Right atrium auricular region (tissue), 2 donors: ENCODE data around the gene FATE1. TPM values are rescaled to one million over a fixed set of nuclear protein-coding genes. Genes with fewer than 3 reads are reported as not detected.

Experiments
- DNase-seq: peaks from one replicate; pipeline ENCODE4 v3.0.0-alpha.2; 2019; ENCODE audit warnings: low spot score
- H3K27ac ChIP-seq, 2 donors: fragments of 200-600 bp; sonication (generic); 1 replicate in 1 of 2; 2 replicates in 1 of 2; pipeline ENCODE4 v1.5.1; 2016 to 2019
- H3K27me3 ChIP-seq, 2 donors: fragments of 200-600 bp; sonication (generic); one replicate each; pipeline versions ENCODE4 v1.5.1 to v1.6.0; 2017 to 2019
- H3K36me3 ChIP-seq: fragments of 200-600 bp; sonication (generic); one replicate; pipeline ENCODE4 v1.5.1; 2016
- H3K4me1 ChIP-seq, 2 donors: fragments of 200-600 bp; sonication (generic); one replicate each; pipeline versions ENCODE4 v1.5.1 to v1.6.0; 2017 to 2019
- H3K4me3 ChIP-seq, 2 donors: fragments of 200-600 bp; sonication (generic); 1 replicate in 1 of 2; 2 replicates in 1 of 2; pipeline ENCODE4 v1.5.1; 2017 to 2019; ENCODE audit warnings: mild to moderate bottlenecking in 1 of 2, moderate library complexity in 1 of 2
- H3K9me3 ChIP-seq, 2 donors: fragments of 200-600 bp; sonication (generic); one replicate each; pipeline ENCODE4 v1.5.1; 2019
- total RNA-seq, 2 donors: library from RNA; depleted of rRNA; stranded (reverse); fragments of >200 nt; gene quantifications; one replicate each; pipeline ENCODE4 v1.1.0, GENCODE V29; 2016
- TF ChIP-seq, protein P1 (sequence below), 2 donors: fragments of 200-600 bp; sonication (generic); IDR thresholded peaks; one replicate each; pipeline ENCODE4 v1.5.1; 2019; ENCODE audit warnings: antibody characterized with exemption in 2 of 2

Gene FATE1
- total RNA-seq, 2 donors from 2014 or later = not detected

DNA sequence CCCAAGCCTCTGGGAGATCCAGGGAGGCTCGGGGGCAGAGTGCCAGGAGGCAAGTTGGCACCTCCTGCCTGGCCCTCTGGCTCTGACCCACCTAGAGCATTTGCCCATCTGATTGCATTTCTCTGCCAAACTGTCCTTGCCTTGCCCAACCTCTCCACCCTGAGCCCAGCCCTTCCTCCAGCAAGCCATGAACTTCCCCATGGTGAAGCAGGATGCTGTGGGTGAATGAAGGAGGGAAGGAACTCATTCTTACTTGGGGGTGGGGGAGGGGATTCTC, 9.4 kb downstream of the FATE1 start:
- Histone ChIP-seq H3K27ac (no peak overlapping the region), H3K4me1 (peaks cover 0 to 12% of the 10 kb centered on the region in 2 donors), H3K27me3 (no peaks in the 10 kb centered on the region), H3K9me3 (no peaks in the 10 kb centered on the region), H3K36me3 (no peaks in the 10 kb centered on the region), H3K4me3 (no peak overlapping the region)
- TF ChIP-seq, protein P1, sequence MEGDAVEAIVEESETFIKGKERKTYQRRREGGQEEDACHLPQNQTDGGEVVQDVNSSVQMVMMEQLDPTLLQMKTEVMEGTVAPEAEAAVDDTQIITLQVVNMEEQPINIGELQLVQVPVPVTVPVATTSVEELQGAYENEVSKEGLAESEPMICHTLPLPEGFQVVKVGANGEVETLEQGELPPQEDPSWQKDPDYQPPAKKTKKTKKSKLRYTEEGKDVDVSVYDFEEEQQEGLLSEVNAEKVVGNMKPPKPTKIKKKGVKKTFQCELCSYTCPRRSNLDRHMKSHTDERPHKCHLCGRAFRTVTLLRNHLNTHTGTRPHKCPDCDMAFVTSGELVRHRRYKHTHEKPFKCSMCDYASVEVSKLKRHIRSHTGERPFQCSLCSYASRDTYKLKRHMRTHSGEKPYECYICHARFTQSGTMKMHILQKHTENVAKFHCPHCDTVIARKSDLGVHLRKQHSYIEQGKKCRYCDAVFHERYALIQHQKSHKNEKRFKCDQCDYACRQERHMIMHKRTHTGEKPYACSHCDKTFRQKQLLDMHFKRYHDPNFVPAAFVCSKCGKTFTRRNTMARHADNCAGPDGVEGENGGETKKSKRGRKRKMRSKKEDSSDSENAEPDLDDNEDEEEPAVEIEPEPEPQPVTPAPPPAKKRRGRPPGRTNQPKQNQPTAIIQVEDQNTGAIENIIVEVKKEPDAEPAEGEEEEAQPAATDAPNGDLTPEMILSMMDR (IDR thresholded peaks at IDR 0.05) = no peak
- no peak for DNase-seq

DNA sequence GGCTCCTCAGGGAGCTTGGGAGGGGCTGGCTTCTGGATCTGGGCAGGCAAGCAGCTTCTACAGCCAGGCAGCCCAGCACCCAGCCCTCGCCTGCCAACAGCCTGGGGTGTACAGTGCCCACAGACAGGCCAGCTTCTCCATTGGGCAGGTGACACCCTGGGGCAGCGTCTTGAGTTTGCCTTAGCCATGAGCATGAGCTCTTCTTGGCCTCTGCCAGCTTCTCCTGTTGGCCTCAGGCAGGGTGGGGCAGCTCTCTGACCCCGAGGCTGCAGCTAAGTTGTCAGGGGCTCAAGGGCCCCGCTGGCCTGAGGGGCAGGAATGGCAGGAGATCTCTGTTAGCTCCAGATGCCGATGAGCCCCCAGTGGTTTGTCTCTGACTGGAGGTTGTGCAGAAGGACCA, 10.9 kb downstream of the FATE1 start:
- H3K27ac ChIP-seq = no peak overlapping the region
- no peaks in the 10 kb centered on the region for H3K9me3 ChIP-seq
- DNase-seq = no peak
- no peaks in the 10 kb centered on the region for H3K27me3 ChIP-seq
- H3K4me1 ChIP-seq = peaks cover 0 to 12% of the 10 kb centered on the region in 2 donors
- H3K4me3 ChIP-seq = no peak overlapping the region
- TF ChIP-seq, protein P1 (IDR thresholded peaks at IDR 0.05) = no peak
- no peaks in the 10 kb centered on the region for H3K36me3 ChIP-seq

DNA sequence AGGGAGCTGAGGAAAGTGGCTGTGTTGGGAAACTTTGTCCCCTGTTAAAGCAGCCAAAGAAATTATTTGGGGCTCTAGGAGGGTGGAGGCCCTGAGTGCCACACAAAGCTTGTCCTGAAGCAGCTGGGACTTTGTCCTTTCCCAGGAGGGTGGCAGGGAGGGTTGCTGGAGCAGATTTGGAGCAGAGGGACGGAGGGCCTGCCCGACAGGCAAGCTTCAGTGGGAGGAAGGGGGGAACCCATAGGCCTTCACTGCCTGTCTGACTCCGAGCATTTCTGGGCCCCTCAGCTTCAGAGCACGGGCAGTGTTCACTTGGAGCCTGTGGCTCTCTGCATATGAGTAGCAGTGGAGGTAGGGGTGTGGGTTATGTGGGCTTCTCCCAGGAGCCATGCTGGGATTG, 11.5 kb downstream of the FATE1 start:
- Histone ChIP-seq H3K9me3 (no peaks in the 10 kb centered on the region), H3K27ac (no peak overlapping the region), H3K27me3 (no peaks in the 10 kb centered on the region), H3K36me3 (no peaks in the 10 kb centered on the region), H3K4me3 (no peak overlapping the region), H3K4me1 (peaks cover 0 to 12% of the 10 kb centered on the region in 2 donors)
- TF ChIP-seq, protein P1 (IDR thresholded peaks at IDR 0.05) = no peak
- no peak for DNase-seq

DNA sequence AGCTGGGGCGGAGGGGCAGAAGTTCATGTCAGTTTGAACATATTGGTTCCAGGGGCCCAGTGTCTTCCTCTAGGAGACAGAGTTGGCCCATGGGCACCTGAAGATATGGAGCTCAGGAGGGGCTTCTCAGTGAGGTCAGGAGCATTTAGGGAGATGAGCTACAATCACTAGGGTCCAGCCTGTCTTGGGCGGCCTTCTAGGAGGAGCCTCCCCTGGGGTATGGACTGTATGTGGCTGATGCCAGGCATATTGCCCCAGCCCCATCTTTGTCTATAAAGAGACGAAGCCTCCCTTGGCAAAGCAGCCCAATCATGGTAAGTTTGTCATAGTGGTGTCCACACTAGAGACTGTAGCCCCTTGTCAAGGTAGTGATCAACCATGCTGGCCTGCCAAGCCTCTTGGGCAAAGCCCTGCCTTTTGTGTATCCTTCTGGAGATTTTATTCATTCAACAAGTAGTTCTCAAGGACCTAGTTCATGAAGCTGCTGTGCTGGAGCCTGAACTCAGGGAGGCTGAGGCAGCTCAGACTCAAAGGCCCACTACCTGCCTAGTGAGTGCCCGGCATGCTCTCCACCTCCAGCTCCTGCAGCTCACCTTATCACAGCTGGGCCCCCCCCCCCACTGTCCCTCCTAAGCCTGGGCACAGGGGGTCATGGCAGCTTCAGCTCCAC, 13.4 kb downstream of the FATE1 start:
- Histone ChIP-seq H3K4me3 (no peak overlapping the region), H3K36me3 (no peaks in the 10 kb centered on the region), H3K9me3 (no peaks in the 10 kb centered on the region), H3K4me1 (peaks cover 0 to 12% of the 10 kb centered on the region in 2 donors), H3K27ac (no peak overlapping the region), H3K27me3 (no peaks in the 10 kb centered on the region)
- no peak for DNase-seq
- TF ChIP-seq, protein P1 (IDR thresholded peaks at IDR 0.05) = no peak

DNA sequence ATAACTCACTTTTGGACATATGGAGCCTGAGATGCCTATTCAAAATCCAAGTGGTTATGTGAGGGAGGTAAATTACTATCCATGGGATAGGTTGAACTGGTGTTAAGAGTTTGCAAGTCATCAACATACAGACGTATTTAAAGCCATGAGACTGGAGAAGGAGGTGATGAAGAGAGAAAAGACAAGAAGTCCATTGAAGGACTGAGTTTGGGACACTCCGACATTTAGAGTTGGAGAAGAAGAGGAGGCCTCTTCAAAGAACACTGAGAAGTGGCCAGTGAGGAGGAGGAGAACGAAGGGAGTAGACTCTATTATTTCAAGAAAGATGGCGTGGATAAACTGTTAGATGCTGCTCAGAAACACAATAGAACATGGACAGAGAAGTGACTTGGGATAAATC, 18.6 kb downstream of the FATE1 start, which contains the start of gene CNGA2:
Gene CNGA2, plus strand, starts transcription at position 301 of the 400 bp plus-strand sequence. CDS start 3,738 bp downstream, outside the sequence.
- no peaks in the 10 kb centered on the region for H3K27me3 ChIP-seq
- no peaks in the 10 kb centered on the region for H3K9me3 ChIP-seq
- TF ChIP-seq, protein P1 (IDR thresholded peaks at IDR 0.05) = no peak
- no peaks in the 10 kb centered on the region for H3K4me1 ChIP-seq
- no peaks in the 10 kb centered on the region for H3K36me3 ChIP-seq
- H3K4me3 ChIP-seq = no peak within 1 kb of the TSS
- DNase-seq = no peak
- no peak within 1 kb of the TSS for H3K27ac ChIP-seq

DNA sequence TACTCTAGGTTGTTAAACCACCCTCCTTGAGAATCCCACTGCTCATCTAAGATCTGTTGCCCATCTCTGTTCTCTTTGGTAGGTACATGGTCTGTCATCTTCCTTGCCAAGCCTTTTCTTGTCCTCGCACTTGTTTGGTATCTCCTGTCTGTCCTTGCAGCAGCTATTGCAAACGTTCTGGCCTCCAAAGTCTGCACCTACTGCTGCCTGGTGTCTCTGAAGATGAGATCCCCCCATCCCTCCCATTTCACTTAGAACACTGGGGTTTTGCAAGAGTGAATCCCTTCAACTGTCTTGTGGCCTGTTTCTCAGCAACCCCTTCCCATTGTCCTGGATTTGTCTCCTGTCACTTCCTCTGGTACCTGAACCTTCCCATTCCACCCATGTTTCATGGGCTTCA, 19.4 kb downstream of the FATE1 start:
- H3K4me3 ChIP-seq = no peak overlapping the region
- no peaks in the 10 kb centered on the region for H3K9me3 ChIP-seq
- H3K36me3 ChIP-seq = no peaks in the 10 kb centered on the region
- no peaks in the 10 kb centered on the region for H3K4me1 ChIP-seq
- H3K27ac ChIP-seq = no peak overlapping the region
- H3K27me3 ChIP-seq = no peaks in the 10 kb centered on the region
- TF ChIP-seq, protein P1 (IDR thresholded peaks at IDR 0.05) = no peak
- no peak for DNase-seq
